PC-9 (cell line): Measurements from ENCODE around the gene CLEC1B.

Experiments used
- CTCF ChIP-seq: fragments of 200-600 bp; sonication (generic); conservative IDR thresholded peaks from 2 replicates; pipeline ENCODE4 v1.6.1; 2017; ENCODE audit warnings: mixed run types, antibody characterized with exemption, mild to moderate bottlenecking, moderate library complexity
- EZH2 ChIP-seq: fragments of 200-600 bp; sonication (generic); IDR thresholded peaks from 2 replicates; pipeline ENCODE4 v1.8.0; 2017; ENCODE audit warnings: antibody characterized with exemption, low read depth

GRCh38 chr12:10021342-10021741, 22.4 kb upstream of the CLEC1B start:
- TF ChIP-seq CTCF (no peak), EZH2 (no peak)
